Heart right ventricle (tissue), 16 donors: ENCODE measurements around the gene SHB. TPM values are rescaled to one million over a fixed set of nuclear protein-coding genes. Genes with fewer than 3 reads are reported as not detected.

Experiments
- ATAC-seq, 8 donors: fragments of 200-7000 bp; cut with Tn5 transposase; one replicate each; pipeline ENCODE4 v1.9.1; 2020; ENCODE audit warnings: mild to moderate bottlenecking in 8 of 8, moderate library complexity in 8 of 8, moderate number of reproducible peaks in 1 of 8
- DNase-seq, 2 donors: peaks; one replicate each; pipeline ENCODE4 v3.0.0-alpha.2; 2020
- H3K27ac ChIP-seq, 10 donors: fragments of 200-600 bp; sonication (generic) in 2 of 10; one replicate each; pipeline versions ENCODE4 v1.5.0 to v1.8.0; 2020 to 2022; ENCODE audit warnings: mild to moderate bottlenecking in 3 of 10
- H3K27me3 ChIP-seq, 7 donors: fragments of 200-600 bp; one replicate each; pipeline ENCODE4 v1.8.0; 2021 to 2022; ENCODE audit warnings: mild to moderate bottlenecking in 2 of 7
- H3K36me3 ChIP-seq, 9 donors: fragments of 200-600 bp; sonication (generic) in 1 of 9; one replicate each; pipeline versions ENCODE4 v1.5.0 to v1.8.0; 2020 to 2022; ENCODE audit warnings: mild to moderate bottlenecking in 2 of 9
- H3K4me1 ChIP-seq, 9 donors: fragments of 200-600 bp; sonication (generic) in 1 of 9; one replicate each; pipeline versions ENCODE4 v1.5.0 to v1.8.0; 2020 to 2022; ENCODE audit warnings: mild to moderate bottlenecking in 4 of 9
- H3K4me3 ChIP-seq, 10 donors: fragments of 200-600 bp; sonication (generic) in 2 of 10; one replicate each; pipeline versions ENCODE4 v1.5.0 to v1.8.0; 2020 to 2022; ENCODE audit warnings: mild to moderate bottlenecking in 7 of 10, moderate library complexity in 2 of 10
- H3K9me3 ChIP-seq, 11 donors: fragments of 200-600 bp in 10 of 11; sonication (generic) in 2 of 11; one replicate each; pipeline versions ENCODE4 v1.5.0 to v1.8.0; 2013 to 2022; ENCODE audit warnings: mild to moderate bottlenecking in 2 of 11, control low read depth in 1 of 11, moderate library complexity in 1 of 11
- CTCF ChIP-seq, 9 donors: fragments of 200-600 bp; sonication (generic) in 2 of 9; IDR thresholded peaks; one replicate each; pipeline versions ENCODE4 v1.5.0 to v1.8.0; 2021 to 2022; ENCODE audit warnings: antibody characterized with exemption in 9 of 9, mild to moderate bottlenecking in 5 of 9, moderate library complexity in 1 of 9
- WGBS, 2 donors: extraction: QIAGEN DNeasy Blood & Tissue Kit; methylation state at CpG; one replicate each; pipeline ENCODE4 v1.1.7; 2013; ENCODE audit warnings: inconsistent platforms in 1 of 2; 5-methylcytosine and 5-hydroxymethylcytosine counted together
- intact Hi-C, 10 donors: fragments of 100-400 bp; cut with DNase I; formaldehyde crosslinking; loops; one replicate each; pipeline versions ENCODE4 v1.11.1 to v1.14.2; 2022
- polyA plus RNA-seq, 2 donors: library from polyadenylated mRNA; stranded (reverse); fragments of 200-250 nt; gene quantifications; one replicate each; pipeline ENCODE4 v1.2.3, GENCODE V29; 2013
- total RNA-seq, 10 donors: library from RNA; stranded (reverse); fragmentation: NEBNext Ultra II Directional in 3 of 10; extraction: Animal tissue kit (Norgen Biotek cat#: 25700) in 3 of 10; gene quantifications; one replicate each; pipeline versions ENCODE4 v1.2.1 to v1.2.4, GENCODE V29; 2021 to 2023
- donor health status: Arrhythmogenic right ventricular cardiomyopathy.
- donor health status: ischemic (EF 13 %, LVEDD 7.1; RV severe dilation, severe dysfunction).
- donor health status: healthy with polysubstance abuse.
- donor health status: DM: no; HTN: yes; CAD: no.
- donor health status: DM: no; HTN: no; CAD: no.
- donor health status: ischemic (EF 25% LVEDD 6.9; RV normal size, moderate dysfunction).
- donor health status: ischemic (EF 25% LVEDD 5.7; RV mildly dilated, moderate dysfunction).
- donor health status: healthy.
- donor health status: DM: yes; HTN: yes; CAD: no.
- donor health status: Ischemic cardiomyopathy.
- donor health status: ischemic (EF 35%, LVEDD 5.7; RV mildly dilated, moderate dysfunction).
- donor health status: nonischemic (EF 11% LVEDD 7.7; RV severe dilation, severe dysfunction).
- donor health status: DM: yes; HTN: yes; CAD: no.
- donor health status: PGD.
- donor health status: ischemic (EF 29% LVEDD 5.4; RV normal size, mild dysfunction).
- donor health status: nonischemic (EF 23%, LVEDD 6.1; RV moderate dilation, normal function).

The SHB gene
- total and polyA plus RNA-seq, 12 donors, result 5.7 to 26.6 (median 18.0) TPM

GRCh38 chr9:38064842-38065368 lies 4.1 kb downstream of the SHB start:
- intact Hi-C loops, result loop anchor here (2.0 to 10.0 kb wide), 9 partner anchors 38 to 153 kb away; no protein-coding TSS in a partner anchor
- Histone ChIP-seq H3K4me3 (peak overlapping the region in 2 of 10 donors; percentile 92 to 96), H3K9me3 (no peaks in the 10 kb centered on the region), H3K27me3 (peaks cover 0 to 16% (median 0%) of the 10 kb centered on the region in 7 donors), H3K27ac (peak overlapping the region in 3 of 10 donors; percentile 88 to 98 (median 98)), H3K36me3 (no peaks in the 10 kb centered on the region), H3K4me1 (peaks cover 12 to 88% (median 75%) of the 10 kb centered on the region in 9 donors)
- TF ChIP-seq CTCF (IDR thresholded peaks at IDR 0.05), result no peak
- 84 to 86% methylated on average over 4 of the region's 4 CpGs for WGBS, 2 donors
- DNase-seq (no peak), ATAC-seq (no peak)

GRCh38 chr9:38063363-38063707 lies 5.7 kb downstream of the SHB start:
- Histone ChIP-seq H3K9me3 (no peaks in the 10 kb centered on the region), H3K27me3 (peaks cover 0 to 15% (median 0%) of the 10 kb centered on the region in 7 donors), H3K27ac (peak overlapping the region in 7 of 10 donors; percentile 17 to 98 (median 46)), H3K4me1 (peaks cover 16 to 96% (median 87%) of the 10 kb centered on the region in 9 donors), H3K36me3 (no peaks in the 10 kb centered on the region), H3K4me3 (no peak overlapping the region)
- intact Hi-C loops, result loop anchor here in 3 of 10 donors (5.0 to 10.0 kb wide), 3 partner anchors 36 to 139 kb away; no protein-coding TSS in a partner anchor
- no peak for TF ChIP-seq CTCF (IDR thresholded peaks at IDR 0.05)
- 17 to 41% methylated on average over 2 of the region's 2 CpGs for WGBS, 2 donors
- DNase-seq (no peak), ATAC-seq (no peak)

GRCh38 chr9:38062498-38063362 lies 6.3 kb downstream of the SHB start:
- WGBS, 2 donors, result 79% methylated on average over 12 of the region's 12 CpGs
- DNase-seq, result no peak

More at GRCh38 chr9:38062498-38063362, 6.3 kb downstream of the SHB start:
- intact Hi-C loops, result loop anchor here in 3 of 10 donors (5.0 to 10.0 kb wide), 3 partner anchors 35 to 138 kb away; no protein-coding TSS in a partner anchor
- Histone ChIP-seq H3K4me1 (peaks cover 22 to 100% (median 93%) of the 10 kb centered on the region in 9 donors), H3K9me3 (no peaks in the 10 kb centered on the region), H3K36me3 (no peaks in the 10 kb centered on the region), H3K27me3 (peaks cover 0 to 9% (median 0%) of the 10 kb centered on the region in 7 donors), H3K27ac (peak overlapping the region in 8 of 10 donors; percentile 17 to 98 (median 42)), H3K4me3 (no peak overlapping the region)
- TF ChIP-seq CTCF (IDR thresholded peaks at IDR 0.05), result no peak
- ATAC-seq, result no peak
